Measurements from ENCODE around the gene MEGF11. TPM values are rescaled to one million over a fixed set of nuclear protein-coding genes. Genes with fewer than 3 reads are reported as not detected.

MEGF11 gene
- total RNA-seq, 1 experiment from 2014 or later, result 0.34 TPM

GRCh38 chr15:65944404-65944803, 309.1 kb downstream of the MEGF11 start:
- no peak for DNase-seq (ENCODE audit: low read depth)

GRCh38 chr15:65942436-65942835, 311.1 kb downstream of the MEGF11 start:
- peak; percentile 22 for DNase-seq (ENCODE audit: low read depth)

GRCh38 chr15:65940618-65940909, 313.0 kb downstream of the MEGF11 start:
- peak; percentile 69 for DNase-seq (ENCODE audit: low read depth)

GRCh38 chr15:65939901-65940617, 313.5 kb downstream of the MEGF11 start:
- DNase-seq (ENCODE audit: low read depth), result peak; percentile 92

GRCh38 chr15:65938604-65939003, 314.9 kb downstream of the MEGF11 start:
- no peak for DNase-seq (ENCODE audit: low read depth)

- no peak for DNase-seq (ENCODE audit: low read depth)
Measured at GRCh38 chr15:65937476-65937875, 316.1 kb downstream of the MEGF11 start.

- DNase-seq (ENCODE audit: low read depth), result no peak
Measured at GRCh38 chr15:65937054-65937453, 316.5 kb downstream of the MEGF11 start.

- DNase-seq (ENCODE audit: low read depth), result no peak
Measured at GRCh38 chr15:65936282-65936681, 317.3 kb downstream of the MEGF11 start.

GRCh38 chr15:65935391-65935790, 318.2 kb downstream of the MEGF11 start:
- no peak for DNase-seq (ENCODE audit: low read depth)

- DNase-seq (ENCODE audit: low read depth), result no peak
Measured at GRCh38 chr15:65931221-65931620, 322.3 kb downstream of the MEGF11 start.

- DNase-seq (ENCODE audit: low read depth), result no peak
Measured at GRCh38 chr15:65930134-65930533, 323.4 kb downstream of the MEGF11 start.

GRCh38 chr15:65929573-65929972, 324.0 kb downstream of the MEGF11 start:
- DNase-seq (ENCODE audit: low read depth), result no peak

- no peak for DNase-seq (ENCODE audit: low read depth)
Measured at GRCh38 chr15:65927545-65927944, 326.0 kb downstream of the MEGF11 start.

- no peak for DNase-seq (ENCODE audit: low read depth)
Measured at GRCh38 chr15:65926899-65927298, 326.7 kb downstream of the MEGF11 start.

GRCh38 chr15:65926459-65926858, 327.1 kb downstream of the MEGF11 start:
- DNase-seq (ENCODE audit: low read depth), result no peak

- no peak for DNase-seq (ENCODE audit: low read depth)
Measured at GRCh38 chr15:65925338-65925737, 328.2 kb downstream of the MEGF11 start.

GRCh38 chr15:65924004-65924403, 329.5 kb downstream of the MEGF11 start:
- no peak for DNase-seq (ENCODE audit: low read depth)

GRCh38 chr15:65923264-65923663, 330.3 kb downstream of the MEGF11 start:
- no peak for DNase-seq (ENCODE audit: low read depth)

- no peak for DNase-seq (ENCODE audit: low read depth)
Measured at GRCh38 chr15:65922621-65923020, 330.9 kb downstream of the MEGF11 start.

- no peak for DNase-seq (ENCODE audit: low read depth)
Measured at GRCh38 chr15:65921780-65922179, 331.8 kb downstream of the MEGF11 start.

GRCh38 chr15:65920825-65921309, 332.7 kb downstream of the MEGF11 start:
- no peak for DNase-seq (ENCODE audit: low read depth)

GRCh38 chr15:65920121-65920520, 333.4 kb downstream of the MEGF11 start:
- DNase-seq (ENCODE audit: low read depth), result no peak

- no peak for DNase-seq (ENCODE audit: low read depth)
Measured at GRCh38 chr15:65919353-65919752, 334.2 kb downstream of the MEGF11 start.

GRCh38 chr15:65918945-65919344, 334.6 kb downstream of the MEGF11 start:
- no peak for DNase-seq (ENCODE audit: low read depth)
